HG03280 (cell line): Measurements from ENCODE around the gene SAA1.

Source experiments
- ATAC-seq: cut with Tn5 transposase; IDR thresholded peaks from one replicate; pipeline ENCODE4 v1.9.1; 2021; ENCODE audit warnings: mild to moderate bottlenecking, moderate library complexity; ENCODE audit not compliant: unreplicated experiment

Gene SAA1

GRCh38 chr11:18308242-18308641 lies 42.2 kb downstream of the SAA1 start:
- no peak for ATAC-seq

- ATAC-seq, result no peak
These were observed 43.6 kb downstream of the SAA1 start for GRCh38 chr11:18309691-18310090.

GRCh38 chr11:18310800-18311340 lies 44.8 kb downstream of the SAA1 start:
- ATAC-seq, result peak; percentile 45

- ATAC-seq, result no peak
These were observed 45.9 kb downstream of the SAA1 start for GRCh38 chr11:18312012-18312411.

GRCh38 chr11:18312663-18313420 lies 46.8 kb downstream of the SAA1 start:
- no peak for ATAC-seq

GRCh38 chr11:18313965-18314763 lies 48.1 kb downstream of the SAA1 start:
- ATAC-seq, result no peak

GRCh38 chr11:18314784-18315523 lies 48.9 kb downstream of the SAA1 start:
- no peak for ATAC-seq

GRCh38 chr11:18315893-18316292 lies 49.8 kb downstream of the SAA1 start:
- no peak for ATAC-seq

- no peak for ATAC-seq
These were observed 51.5 kb downstream of the SAA1 start for GRCh38 chr11:18317551-18317950.
